Measurements from ENCODE around the gene WSB2.
"Not testable (repeated sequence)": the region's sequence is repeated elsewhere in the genome, so short reads cannot be mapped to it uniquely, and the experiment has no call there.

The WSB2 gene

GRCh38 chr12:118034429-118035189 lies 26.4 kb downstream of the WSB2 start:
- DNase-seq = no peak

GRCh38 chr12:118033902-118034301 lies 27.1 kb downstream of the WSB2 start:
- no peak for DNase-seq

GRCh38 chr12:118033323-118033722 lies 27.7 kb downstream of the WSB2 start:
- no peak for DNase-seq

GRCh38 chr12:118032188-118032587 lies 28.8 kb downstream of the WSB2 start:
- no peak for DNase-seq

GRCh38 chr12:118029166-118029565 lies 31.8 kb downstream of the WSB2 start:
- no peak for DNase-seq

GRCh38 chr12:118025168-118025567 lies 35.8 kb downstream of the WSB2 start:
- DNase-seq = no peak

GRCh38 chr12:118023301-118023860 lies 37.6 kb downstream of the WSB2 start:
- DNase-seq = no peak

GRCh38 chr12:118022728-118023109 lies 38.3 kb downstream of the WSB2 start:
- DNase-seq = no peak

GRCh38 chr12:118022097-118022727 lies 38.8 kb downstream of the WSB2 start:
- not testable (repeated sequence) for DNase-seq

GRCh38 chr12:118020036-118020435 lies 40.9 kb downstream of the WSB2 start:
- no peak for DNase-seq

GRCh38 chr12:118017926-118018325 lies 43.1 kb downstream of the WSB2 start:
- no peak for DNase-seq

GRCh38 chr12:118016424-118017264 lies 44.3 kb downstream of the WSB2 start, which contains the start of gene RFC5:
TSS of gene RFC5 (plus strand) at chr12:118016703. CDS start at chr12:118016828, 125 bp downstream.
- DNase-seq = peak; percentile 97

GRCh38 chr12:118015944-118016343 lies 45.0 kb downstream of the WSB2 start:
- DNase-seq = no peak

GRCh38 chr12:118015306-118015705 lies 45.7 kb downstream of the WSB2 start:
- DNase-seq = no peak

- DNase-seq = no peak
Observed at GRCh38 chr12:118013283-118013682, 47.7 kb downstream of the WSB2 start.

GRCh38 chr12:118011961-118012360 lies 49.0 kb downstream of the WSB2 start:
- DNase-seq = no peak

- no peak for DNase-seq
Observed at GRCh38 chr12:118011377-118011776, 49.6 kb downstream of the WSB2 start.

GRCh38 chr12:118010903-118011302 lies 50.1 kb downstream of the WSB2 start:
- DNase-seq = no peak

- DNase-seq = not testable (repeated sequence)
Observed at GRCh38 chr12:117999806-118000205, 61.2 kb downstream of the WSB2 start.

GRCh38 chr12:117998719-117999118 lies 62.3 kb downstream of the WSB2 start:
- no peak for DNase-seq

GRCh38 chr12:117994551-117995438 lies 66.2 kb downstream of the WSB2 start:
- DNase-seq = no peak
